AG10803 (cell line): Measurements from ENCODE around the gene SLC2A5.

Experiments used
- DNase-seq: peaks from one replicate; pipeline ENCODE4 v3.0.0; 2010; ENCODE audit warnings: low read depth
- H3K4me3 ChIP-seq: 2 replicates; pipeline ENCODE4 v1.5.1; 2011; ENCODE audit warnings: mild to moderate bottlenecking, low read length, control low read depth
- CTCF ChIP-seq: conservative IDR thresholded peaks from 2 replicates; pipeline ENCODE4 v1.5.1; 2011; ENCODE audit warnings: mild to moderate bottlenecking, low read length, control low read depth, inconsistent platforms

Gene SLC2A5

GRCh38 chr1:9110669-9111356, 41.4 kb upstream of the SLC2A5 start:
- no peak overlapping the region for H3K4me3 ChIP-seq
- peak; percentile 86 for TF ChIP-seq CTCF
- DNase-seq, result peak; percentile 89

GRCh38 chr1:9108056-9108665, 38.7 kb upstream of the SLC2A5 start:
- TF ChIP-seq CTCF, result no peak
- H3K4me3 ChIP-seq, result no peak overlapping the region
- no peak for DNase-seq

GRCh38 chr1:9107136-9107535, 37.7 kb upstream of the SLC2A5 start:
- no peak for TF ChIP-seq CTCF
- DNase-seq, result no peak
- no peak overlapping the region for H3K4me3 ChIP-seq

- no peak overlapping the region for H3K4me3 ChIP-seq
- no peak for DNase-seq
- no peak for TF ChIP-seq CTCF
These were observed 36.9 kb upstream of the SLC2A5 start for GRCh38 chr1:9106286-9106685.

- TF ChIP-seq CTCF, result no peak
- no peak overlapping the region for H3K4me3 ChIP-seq
- no peak for DNase-seq
These were observed 36.0 kb upstream of the SLC2A5 start for GRCh38 chr1:9105336-9105867.

GRCh38 chr1:9101510-9102146, 32.2 kb upstream of the SLC2A5 start:
- peak; percentile 57 for DNase-seq
- H3K4me3 ChIP-seq, result no peak overlapping the region
- peak; percentile 83 for TF ChIP-seq CTCF
